Neural cell (in vitro differentiated cells): ENCODE measurements around the gene DUSP2. TPM values are rescaled to one million over a fixed set of nuclear protein-coding genes. Genes with fewer than 3 reads are reported as not detected.

ENCODE experiments used
- H2AFZ ChIP-seq: fragments of 200-600, 300-800 bp; sonication (generic), shearing (Covaris generic); 2 replicates; pipeline ENCODE4 v1.6.0; 2014; ENCODE audit warnings: low read depth, mild to moderate bottlenecking, antibody characterized with exemption, low read length, moderate library complexity
- H3F3A ChIP-seq: fragments of 200-600 bp; shearing (Covaris generic); 2 replicates; pipeline ENCODE4 v1.6.1; 2016; ENCODE audit warnings: mild to moderate bottlenecking, moderate library complexity, mixed read lengths, antibody characterized with exemption, low read length; ENCODE audit not compliant: insufficient read depth, poor library complexity, severe bottlenecking
- H3K27ac ChIP-seq: fragments of 200-600, 300-800 bp; sonication (generic), shearing (Covaris generic); 2 replicates; pipeline ENCODE4 v1.5.1; 2014; ENCODE audit warnings: mild to moderate bottlenecking, low read length, moderate library complexity
- H3K27me3 ChIP-seq: fragments of 300-800, 200-600 bp; sonication (generic), shearing (Covaris generic); 2 replicates; pipeline ENCODE4 v1.6.0; 2014; ENCODE audit warnings: mild to moderate bottlenecking, low read depth, low read length, moderate library complexity; ENCODE audit not compliant: insufficient read depth
- H3K36me3 ChIP-seq: fragments of 300-800, 200-600 bp; sonication (generic), shearing (Covaris generic); 2 replicates; pipeline ENCODE4 v1.5.1; 2014; ENCODE audit warnings: mild to moderate bottlenecking, antibody characterized with exemption, low read length, moderate library complexity; ENCODE audit not compliant: insufficient read depth
- H3K4me2 ChIP-seq: fragments of 300-800, 200-600 bp; sonication (generic), shearing (Covaris generic); 2 replicates; pipeline ENCODE4 v1.6.0; 2014; ENCODE audit warnings: mild to moderate bottlenecking, low read length
- H3K4me3 ChIP-seq: fragments of 300-800, 200-600 bp; sonication (generic), shearing (Covaris generic); 2 replicates; pipeline ENCODE4 v1.5.1; 2014; ENCODE audit warnings: mild to moderate bottlenecking, low read length, moderate library complexity
- H3K79me2 ChIP-seq: fragments of 200-600 bp; shearing (Covaris generic); replicated peaks from 2 replicates; pipeline ENCODE4 v1.6.0; 2014; ENCODE audit warnings: mild to moderate bottlenecking, low read length, moderate library complexity; ENCODE audit not compliant: insufficient read depth
- H3K9ac ChIP-seq: fragments of 300-800, 200-600 bp; sonication (generic), shearing (Covaris generic); 2 replicates; pipeline ENCODE4 v1.6.1; 2016; ENCODE audit warnings: mild to moderate bottlenecking, low read length, mixed read lengths
- H3K9me2 ChIP-seq: fragments of 200-600 bp; shearing (Covaris generic); 2 replicates; pipeline ENCODE4 v1.6.1; 2016; ENCODE audit warnings: mild to moderate bottlenecking, low read length, mixed read lengths; ENCODE audit not compliant: insufficient read depth
- H3K9me3 ChIP-seq: fragments of 200-600, 300-800 bp; sonication (generic), shearing (Covaris generic); 2 replicates; pipeline ENCODE4 v1.6.1; 2016; ENCODE audit warnings: mild to moderate bottlenecking, mixed run types, low read length, moderate library complexity, mixed read lengths
- H4K20me1 ChIP-seq: fragments of 200-600 bp; shearing (Covaris generic); 2 replicates; pipeline ENCODE4 v1.6.1; 2016; ENCODE audit warnings: mild to moderate bottlenecking, mixed run types; ENCODE audit not compliant: insufficient read depth
- EP300 ChIP-seq: fragments of 450-650 bp; conservative IDR thresholded peaks from 2 replicates; pipeline ENCODE4 v1.6.1; 2014; ENCODE audit warnings: antibody characterized with exemption, mild to moderate bottlenecking, moderate library complexity; ENCODE audit not compliant: poor library complexity, severe bottlenecking
- EZH2 ChIP-seq: fragments of 200-600, 300-800 bp; shearing (Covaris generic), sonication (generic); IDR thresholded peaks from 2 replicates; pipeline ENCODE4 v1.6.1; 2014; ENCODE audit warnings: antibody characterized with exemption, low read length, borderline replicate concordance, mild to moderate bottlenecking; ENCODE audit not compliant: insufficient read depth, poor library complexity, severe bottlenecking
- MXI1 ChIP-seq: fragments of 450-650 bp; conservative IDR thresholded peaks from 2 replicates; pipeline ENCODE4 v1.6.1; 2014; ENCODE audit warnings: antibody characterized with exemption, mild to moderate bottlenecking; ENCODE audit not compliant: poor library complexity, severe bottlenecking
- POLR2AphosphoS5 ChIP-seq: IDR thresholded peaks from 2 replicates; pipeline ENCODE4 v1.6.1; 2012
- RAD21 ChIP-seq: fragments of 450-650 bp; conservative IDR thresholded peaks from 2 replicates; pipeline ENCODE4 v1.6.1; 2014; ENCODE audit warnings: antibody characterized with exemption, mild to moderate bottlenecking, moderate library complexity
- SMC3 ChIP-seq: fragments of 450-650 bp; conservative IDR thresholded peaks from 2 replicates; pipeline ENCODE4 v1.6.1; 2014; ENCODE audit warnings: antibody characterized with exemption, mild to moderate bottlenecking, moderate library complexity; ENCODE audit not compliant: poor library complexity
- TAF1 ChIP-seq: IDR thresholded peaks from 2 replicates; pipeline ENCODE4 v1.6.1; 2012; ENCODE audit warnings: low read depth
- polyA plus RNA-seq: library from polyadenylated mRNA; depleted of rRNA; stranded (reverse); fragments of >200 nt; gene quantifications from 2 replicates; pipeline ENCODE4 v1.2.3, GENCODE V29; 2014
- TF ChIP-seq, protein P1 (sequence below): fragments of 450-650 bp; IDR thresholded peaks from 2 replicates; pipeline ENCODE4 v1.5.1; 2014; ENCODE audit warnings: antibody characterized with exemption, mild to moderate bottlenecking, moderate library complexity; ENCODE audit not compliant: poor library complexity, severe bottlenecking
- TF ChIP-seq, protein P2 (sequence below): IDR thresholded peaks from 2 replicates; pipeline ENCODE4 v1.6.1; 2012; ENCODE audit warnings: borderline replicate concordance

The DUSP2 gene
- polyA plus RNA-seq, 1 donor from 2014 or later: 2.1 TPM

DNA sequence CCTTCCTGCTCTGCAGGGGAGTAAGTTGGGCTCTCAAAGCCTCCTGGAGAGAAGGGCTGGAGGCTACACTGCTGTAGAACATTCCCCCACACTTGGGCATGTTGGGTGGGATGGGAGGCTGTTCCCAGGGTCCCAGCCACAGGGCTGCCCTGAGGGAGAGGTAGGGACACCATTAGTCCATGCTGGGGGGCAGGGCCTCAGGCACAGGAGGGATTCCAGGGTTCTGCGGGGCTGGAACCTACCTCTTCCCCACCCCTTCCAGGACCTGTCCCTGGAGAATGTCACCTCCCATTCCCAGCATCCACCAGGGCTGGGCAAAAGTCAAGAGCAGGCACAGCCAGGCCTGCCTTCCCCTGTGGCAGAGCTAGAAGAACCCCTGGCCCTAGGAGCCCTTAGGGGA is 21.9 kb downstream of the DUSP2 start:
- Histone ChIP-seq H3K9me3 (no peaks in the 10 kb centered on the region), H3K27me3 (peaks cover under 1% of the 10 kb centered on the region), H2AFZ (no peak overlapping the region), H3K36me3 (no peaks in the 10 kb centered on the region), H3K4me3 (no peak overlapping the region), H3K9me2 (no peaks in the 10 kb centered on the region), H3K9ac (no peak overlapping the region), H3K4me2 (no peak overlapping the region), H3K79me2 (no peaks in the 10 kb centered on the region), H3K27ac (no peak overlapping the region), H3F3A (no peaks in the 10 kb centered on the region), H4K20me1 (no peaks in the 10 kb centered on the region)
- TF ChIP-seq EP300 (no peak), EZH2 (no peak), MXI1 (no peak), SMC3 (no peak)
- TF ChIP-seq, protein P1, sequence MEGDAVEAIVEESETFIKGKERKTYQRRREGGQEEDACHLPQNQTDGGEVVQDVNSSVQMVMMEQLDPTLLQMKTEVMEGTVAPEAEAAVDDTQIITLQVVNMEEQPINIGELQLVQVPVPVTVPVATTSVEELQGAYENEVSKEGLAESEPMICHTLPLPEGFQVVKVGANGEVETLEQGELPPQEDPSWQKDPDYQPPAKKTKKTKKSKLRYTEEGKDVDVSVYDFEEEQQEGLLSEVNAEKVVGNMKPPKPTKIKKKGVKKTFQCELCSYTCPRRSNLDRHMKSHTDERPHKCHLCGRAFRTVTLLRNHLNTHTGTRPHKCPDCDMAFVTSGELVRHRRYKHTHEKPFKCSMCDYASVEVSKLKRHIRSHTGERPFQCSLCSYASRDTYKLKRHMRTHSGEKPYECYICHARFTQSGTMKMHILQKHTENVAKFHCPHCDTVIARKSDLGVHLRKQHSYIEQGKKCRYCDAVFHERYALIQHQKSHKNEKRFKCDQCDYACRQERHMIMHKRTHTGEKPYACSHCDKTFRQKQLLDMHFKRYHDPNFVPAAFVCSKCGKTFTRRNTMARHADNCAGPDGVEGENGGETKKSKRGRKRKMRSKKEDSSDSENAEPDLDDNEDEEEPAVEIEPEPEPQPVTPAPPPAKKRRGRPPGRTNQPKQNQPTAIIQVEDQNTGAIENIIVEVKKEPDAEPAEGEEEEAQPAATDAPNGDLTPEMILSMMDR: no peak

DNA sequence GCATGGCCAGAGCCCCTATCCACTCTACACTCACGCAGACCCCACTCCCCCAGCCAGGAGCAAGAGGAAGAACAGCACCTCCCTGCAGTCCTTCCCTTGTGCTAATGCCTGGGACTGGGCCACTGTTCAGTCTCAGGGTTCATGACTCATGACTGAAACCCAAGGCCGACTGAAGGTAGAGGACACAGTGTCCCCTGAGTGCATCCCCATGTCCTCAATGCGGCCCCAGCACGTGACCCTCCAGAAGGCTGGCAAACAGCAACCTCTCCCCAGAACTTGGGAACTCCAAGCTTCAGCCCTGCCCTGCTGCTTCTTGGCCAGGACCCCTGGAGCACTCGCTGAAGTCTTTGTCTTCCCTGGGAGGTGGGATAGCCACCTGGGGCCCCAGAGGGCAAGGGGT is 22.8 kb downstream of the DUSP2 start:
- Histone ChIP-seq H3F3A (no peaks in the 10 kb centered on the region), H3K79me2 (no peaks in the 10 kb centered on the region), H3K9me3 (no peaks in the 10 kb centered on the region), H3K27ac (no peak overlapping the region), H3K9me2 (no peaks in the 10 kb centered on the region), H3K4me2 (no peak overlapping the region), H2AFZ (no peak overlapping the region), H3K4me3 (no peak overlapping the region), H3K36me3 (no peaks in the 10 kb centered on the region), H3K9ac (no peak overlapping the region), H4K20me1 (no peaks in the 10 kb centered on the region), H3K27me3 (peaks cover 9% of the 10 kb centered on the region)
- TF ChIP-seq EP300 (no peak), EZH2 (no peak), POLR2AphosphoS5 (no peak), RAD21 (no peak), TAF1 (no peak), SMC3 (no peak)
- TF ChIP-seq, protein P2, sequence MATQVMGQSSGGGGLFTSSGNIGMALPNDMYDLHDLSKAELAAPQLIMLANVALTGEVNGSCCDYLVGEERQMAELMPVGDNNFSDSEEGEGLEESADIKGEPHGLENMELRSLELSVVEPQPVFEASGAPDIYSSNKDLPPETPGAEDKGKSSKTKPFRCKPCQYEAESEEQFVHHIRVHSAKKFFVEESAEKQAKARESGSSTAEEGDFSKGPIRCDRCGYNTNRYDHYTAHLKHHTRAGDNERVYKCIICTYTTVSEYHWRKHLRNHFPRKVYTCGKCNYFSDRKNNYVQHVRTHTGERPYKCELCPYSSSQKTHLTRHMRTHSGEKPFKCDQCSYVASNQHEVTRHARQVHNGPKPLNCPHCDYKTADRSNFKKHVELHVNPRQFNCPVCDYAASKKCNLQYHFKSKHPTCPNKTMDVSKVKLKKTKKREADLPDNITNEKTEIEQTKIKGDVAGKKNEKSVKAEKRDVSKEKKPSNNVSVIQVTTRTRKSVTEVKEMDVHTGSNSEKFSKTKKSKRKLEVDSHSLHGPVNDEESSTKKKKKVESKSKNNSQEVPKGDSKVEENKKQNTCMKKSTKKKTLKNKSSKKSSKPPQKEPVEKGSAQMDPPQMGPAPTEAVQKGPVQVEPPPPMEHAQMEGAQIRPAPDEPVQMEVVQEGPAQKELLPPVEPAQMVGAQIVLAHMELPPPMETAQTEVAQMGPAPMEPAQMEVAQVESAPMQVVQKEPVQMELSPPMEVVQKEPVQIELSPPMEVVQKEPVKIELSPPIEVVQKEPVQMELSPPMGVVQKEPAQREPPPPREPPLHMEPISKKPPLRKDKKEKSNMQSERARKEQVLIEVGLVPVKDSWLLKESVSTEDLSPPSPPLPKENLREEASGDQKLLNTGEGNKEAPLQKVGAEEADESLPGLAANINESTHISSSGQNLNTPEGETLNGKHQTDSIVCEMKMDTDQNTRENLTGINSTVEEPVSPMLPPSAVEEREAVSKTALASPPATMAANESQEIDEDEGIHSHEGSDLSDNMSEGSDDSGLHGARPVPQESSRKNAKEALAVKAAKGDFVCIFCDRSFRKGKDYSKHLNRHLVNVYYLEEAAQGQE: no peak

DNA sequence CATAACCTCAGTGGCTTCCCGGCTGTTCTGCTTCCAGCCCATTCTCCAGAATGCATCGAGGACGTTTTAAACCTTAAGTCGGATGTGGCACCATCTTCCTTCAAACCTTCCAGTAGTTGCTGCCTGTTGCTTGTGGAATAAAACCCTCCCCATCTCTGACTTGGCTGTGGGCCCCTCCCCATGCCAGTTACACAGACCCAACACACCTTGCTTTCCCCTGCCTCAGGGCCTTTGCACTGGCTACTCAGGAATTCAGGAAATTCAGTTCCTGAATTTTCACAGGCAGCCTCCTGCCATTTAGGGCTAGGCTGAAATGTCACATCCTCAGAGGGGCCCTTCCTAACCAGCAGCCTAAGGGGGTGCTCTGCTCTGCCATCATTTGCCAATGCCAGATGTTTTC is 23.8 kb downstream of the DUSP2 start:
- H3K9me2 ChIP-seq: no peaks in the 10 kb centered on the region
- H3K27ac ChIP-seq: no peak overlapping the region
- no peak overlapping the region for H2AFZ ChIP-seq
- H3K4me2 ChIP-seq: no peak overlapping the region
- peaks cover 18% of the 10 kb centered on the region for H3K27me3 ChIP-seq
- TF ChIP-seq POLR2AphosphoS5: no peak
- TF ChIP-seq, protein P2: no peak
- TF ChIP-seq TAF1: no peak
- no peak for TF ChIP-seq EZH2
- TF ChIP-seq, protein P1: no peak
- no peak for TF ChIP-seq SMC3
- no peaks in the 10 kb centered on the region for H4K20me1 ChIP-seq
- H3K9ac ChIP-seq: no peak overlapping the region
- H3K9me3 ChIP-seq: no peaks in the 10 kb centered on the region
- no peak overlapping the region for H3K4me3 ChIP-seq
- no peaks in the 10 kb centered on the region for H3K79me2 ChIP-seq
- H3K36me3 ChIP-seq: no peaks in the 10 kb centered on the region
- no peaks in the 10 kb centered on the region for H3F3A ChIP-seq
